ENCODE measurements around the gene FRS2.

FRS2 gene

GRCh38 chr12:69627501-69627900, 157.3 kb downstream of the FRS2 start:
- no peak for DNase-seq (ENCODE audit: low read depth in 2 of 2)
